SU-DHL-6 (cell line): ENCODE data around the gene DRAXIN.
A peak's percentile ranks its signal among the peaks of the same experiment; 100 is the strongest.

ENCODE experiments used
- H2AFZ ChIP-seq: fragments of 200-600 bp; sonication (generic); 2 replicates; pipeline ENCODE4 v1.6.1; 2014; ENCODE audit warnings: low read depth, mild to moderate bottlenecking, moderate library complexity, mixed read lengths, antibody characterized with exemption, low read length; ENCODE audit not compliant: severe bottlenecking
- H3F3A ChIP-seq: fragments of 200-600 bp; shearing (Covaris generic); 2 replicates; pipeline ENCODE4 v1.6.0; 2016; ENCODE audit warnings: antibody characterized with exemption, mild to moderate bottlenecking; ENCODE audit not compliant: insufficient read depth
- H3K27ac ChIP-seq: fragments of 200-600 bp; sonication (generic); 2 replicates; pipeline ENCODE4 v1.5.1; 2016; ENCODE audit warnings: low read depth, mild to moderate bottlenecking, low read length, moderate library complexity, mixed read lengths
- H3K27me3 ChIP-seq: fragments of 200-600 bp; sonication (generic), shearing (Covaris generic); 2 replicates; pipeline ENCODE4 v1.6.0; 2014; ENCODE audit warnings: mild to moderate bottlenecking, low read length
- H3K36me3 ChIP-seq: fragments of 200-600 bp; sonication (generic); 2 replicates; pipeline ENCODE4 v1.6.1; 2014; ENCODE audit warnings: mild to moderate bottlenecking, low read length, mixed read lengths
- H3K4me2 ChIP-seq: fragments of 300-600, 200-600 bp; shearing (Covaris generic), sonication (generic); 2 replicates; pipeline ENCODE4 v1.6.0; 2014; ENCODE audit warnings: low read length, low read depth, mild to moderate bottlenecking; ENCODE audit not compliant: poor library complexity, severe bottlenecking
- H3K4me3 ChIP-seq: fragments of 200-600 bp; sonication (generic); 2 replicates; pipeline ENCODE4 v1.5.1; 2014; ENCODE audit warnings: antibody characterized with exemption, low read length, mild to moderate bottlenecking, mixed read lengths; ENCODE audit not compliant: insufficient read depth, poor library complexity, severe bottlenecking
- H3K79me2 ChIP-seq: fragments of 200-600 bp; sonication (generic); 2 replicates; pipeline ENCODE4 v1.6.1; 2014; ENCODE audit warnings: mild to moderate bottlenecking, low read length, moderate library complexity; ENCODE audit not compliant: insufficient read depth
- H3K9ac ChIP-seq: fragments of 200-600 bp; sonication (generic); 2 replicates; pipeline ENCODE4 v1.7.0; 2014; ENCODE audit warnings: mild to moderate bottlenecking, low read length
- H3K9me2 ChIP-seq: fragments of 200-600 bp; sonication (generic); replicated peaks from 2 replicates; pipeline ENCODE4 v1.6.1; 2014; ENCODE audit warnings: low read length; ENCODE audit not compliant: insufficient read depth
- H3K9me3 ChIP-seq: fragments of 200-600 bp; sonication (generic); 2 replicates; pipeline ENCODE4 v1.6.1; 2014; ENCODE audit warnings: low read length, mixed read lengths; ENCODE audit not compliant: insufficient read depth
- H4K20me1 ChIP-seq: fragments of 200-600 bp; sonication (generic); 2 replicates; pipeline ENCODE4 v1.6.1; 2014; ENCODE audit warnings: low read depth, mild to moderate bottlenecking, antibody characterized with exemption, low read length, moderate library complexity, mixed read lengths
- CTCF ChIP-seq: fragments of 200-600 bp; sonication (generic); IDR thresholded peaks from one replicate; pipeline ENCODE4 v1.5.1; 2017; ENCODE audit warnings: antibody characterized with exemption, mild to moderate bottlenecking, low read length, moderate library complexity; ENCODE audit not compliant: insufficient read depth, poor library complexity, severe bottlenecking
- EZH2phosphoT487 ChIP-seq: fragments of 200-600 bp; sonication (generic), shearing (Covaris generic); conservative IDR thresholded peaks from 2 replicates; pipeline ENCODE4 v1.6.1; 2018; ENCODE audit warnings: mild to moderate bottlenecking, antibody characterized with exemption, low read length, moderate library complexity, mixed read lengths

DRAXIN gene

GRCh38 chr1:11733306-11733705, 41.8 kb downstream of the DRAXIN start:
- no peak overlapping the region for H3K4me3 ChIP-seq
- H3K27me3 ChIP-seq, result no peaks in the 10 kb centered on the region
- H3K4me2 ChIP-seq, result no peak overlapping the region
- TF ChIP-seq EZH2phosphoT487, result no peak
- no peak for TF ChIP-seq CTCF
- no peaks in the 10 kb centered on the region for H3K9me3 ChIP-seq
- H3K79me2 ChIP-seq, result no peaks in the 10 kb centered on the region
- H3K36me3 ChIP-seq, result no peaks in the 10 kb centered on the region
- H2AFZ ChIP-seq, result no peak overlapping the region
- H3K9ac ChIP-seq, result no peak overlapping the region
- H3K9me2 ChIP-seq, result no peaks in the 10 kb centered on the region
- no peaks in the 10 kb centered on the region for H4K20me1 ChIP-seq
- H3F3A ChIP-seq, result no peaks in the 10 kb centered on the region
- H3K27ac ChIP-seq, result no peak overlapping the region

- Histone ChIP-seq H3K4me2 (no peak overlapping the region), H3K36me3 (no peaks in the 10 kb centered on the region), H3K27ac (no peak overlapping the region), H3F3A (no peaks in the 10 kb centered on the region), H3K9me2 (no peaks in the 10 kb centered on the region), H4K20me1 (no peaks in the 10 kb centered on the region), H3K27me3 (no peaks in the 10 kb centered on the region), H3K9ac (no peak overlapping the region), H3K79me2 (no peaks in the 10 kb centered on the region), H2AFZ (no peak overlapping the region), H3K4me3 (no peak overlapping the region), H3K9me3 (no peaks in the 10 kb centered on the region)
- TF ChIP-seq EZH2phosphoT487 (no peak), CTCF (no peak)
Observed at GRCh38 chr1:11735531-11735853, 44.0 kb downstream of the DRAXIN start.

- Histone ChIP-seq H3K27ac (no peak within 1 kb of the TSS), H2AFZ (peak within 1 kb of the TSS; percentile 94), H3K27me3 (no peaks in the 10 kb centered on the region), H3K9me2 (no peaks in the 10 kb centered on the region), H3K9me3 (no peaks in the 10 kb centered on the region), H3F3A (no peaks in the 10 kb centered on the region), H3K9ac (peak within 1 kb of the TSS; percentile 64), H3K4me2 (peak within 1 kb of the TSS; percentile 85), H3K4me3 (peak within 1 kb of the TSS; percentile 76), H3K36me3 (no peaks in the 10 kb centered on the region), H4K20me1 (no peaks in the 10 kb centered on the region), H3K79me2 (no peaks in the 10 kb centered on the region)
- TF ChIP-seq CTCF (no peak), EZH2phosphoT487 (no peak)
Observed at GRCh38 chr1:11735854-11736745, 44.6 kb downstream of the DRAXIN start, which contains the start of gene AGTRAP. AGTRAP (plus strand) TSS chr1:11736136; CDS start chr1:11736209, 73 bp downstream.
